ENCODE measurements around the gene SMARCA4.
"Not testable (repeated sequence)": the region's sequence is repeated elsewhere in the genome, so short reads cannot be mapped to it uniquely, and the experiment has no call there.

Gene SMARCA4

DNA sequence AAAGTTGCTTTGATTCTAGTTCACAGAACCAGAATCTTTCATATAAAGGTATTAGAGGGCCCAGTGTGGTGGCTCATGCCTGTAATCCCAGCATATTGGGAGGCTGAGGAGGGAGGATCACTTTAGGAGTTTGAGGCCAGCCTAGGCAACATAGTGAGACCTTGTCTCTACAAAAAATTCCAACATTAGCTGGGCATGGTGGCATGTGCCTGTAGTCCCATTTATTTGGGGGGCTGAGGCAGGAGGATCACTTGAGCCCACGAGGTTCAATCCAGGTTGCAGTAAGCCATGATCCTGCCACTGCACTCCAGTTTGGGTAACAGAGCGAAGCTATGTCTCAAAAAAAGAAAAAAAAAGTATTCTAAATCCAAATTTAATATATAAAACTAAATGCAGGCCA, 137.5 kb downstream of the SMARCA4 start:
- H3K4me3 ChIP-seq (ENCODE audit: low read depth, low read length): no peak overlapping the region
- DNase-seq (ENCODE audit: low read depth): no peak
- TF ChIP-seq, protein P1, sequence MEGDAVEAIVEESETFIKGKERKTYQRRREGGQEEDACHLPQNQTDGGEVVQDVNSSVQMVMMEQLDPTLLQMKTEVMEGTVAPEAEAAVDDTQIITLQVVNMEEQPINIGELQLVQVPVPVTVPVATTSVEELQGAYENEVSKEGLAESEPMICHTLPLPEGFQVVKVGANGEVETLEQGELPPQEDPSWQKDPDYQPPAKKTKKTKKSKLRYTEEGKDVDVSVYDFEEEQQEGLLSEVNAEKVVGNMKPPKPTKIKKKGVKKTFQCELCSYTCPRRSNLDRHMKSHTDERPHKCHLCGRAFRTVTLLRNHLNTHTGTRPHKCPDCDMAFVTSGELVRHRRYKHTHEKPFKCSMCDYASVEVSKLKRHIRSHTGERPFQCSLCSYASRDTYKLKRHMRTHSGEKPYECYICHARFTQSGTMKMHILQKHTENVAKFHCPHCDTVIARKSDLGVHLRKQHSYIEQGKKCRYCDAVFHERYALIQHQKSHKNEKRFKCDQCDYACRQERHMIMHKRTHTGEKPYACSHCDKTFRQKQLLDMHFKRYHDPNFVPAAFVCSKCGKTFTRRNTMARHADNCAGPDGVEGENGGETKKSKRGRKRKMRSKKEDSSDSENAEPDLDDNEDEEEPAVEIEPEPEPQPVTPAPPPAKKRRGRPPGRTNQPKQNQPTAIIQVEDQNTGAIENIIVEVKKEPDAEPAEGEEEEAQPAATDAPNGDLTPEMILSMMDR (conservative IDR thresholded peaks at IDR 0.05; ENCODE audit: low read depth, low read length): no peak

DNA sequence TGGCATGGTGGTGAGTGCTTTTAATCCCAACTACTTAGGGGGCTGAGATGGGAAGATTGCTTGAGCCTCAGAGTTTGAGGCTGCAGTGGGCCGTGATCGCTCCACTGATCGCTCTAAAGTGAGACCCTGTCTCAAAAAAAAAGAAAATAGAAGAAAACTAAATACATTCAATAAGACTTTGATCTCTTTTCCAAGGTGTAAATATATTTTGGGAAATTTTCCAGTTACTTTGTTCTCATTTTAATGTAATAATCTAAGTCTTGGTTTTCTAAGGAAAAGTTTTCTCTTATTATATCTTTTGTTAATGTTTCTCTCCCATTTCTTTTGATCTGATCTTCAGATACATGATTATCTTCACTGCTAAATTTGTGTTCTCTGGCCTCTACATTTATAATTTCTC, 138.0 kb downstream of the SMARCA4 start:
- no peak for DNase-seq (ENCODE audit: low read depth)
- no peak overlapping the region for H3K4me3 ChIP-seq (ENCODE audit: low read depth, low read length)
- TF ChIP-seq, protein P1 (conservative IDR thresholded peaks at IDR 0.05; ENCODE audit: low read depth, low read length): no peak

DNA sequence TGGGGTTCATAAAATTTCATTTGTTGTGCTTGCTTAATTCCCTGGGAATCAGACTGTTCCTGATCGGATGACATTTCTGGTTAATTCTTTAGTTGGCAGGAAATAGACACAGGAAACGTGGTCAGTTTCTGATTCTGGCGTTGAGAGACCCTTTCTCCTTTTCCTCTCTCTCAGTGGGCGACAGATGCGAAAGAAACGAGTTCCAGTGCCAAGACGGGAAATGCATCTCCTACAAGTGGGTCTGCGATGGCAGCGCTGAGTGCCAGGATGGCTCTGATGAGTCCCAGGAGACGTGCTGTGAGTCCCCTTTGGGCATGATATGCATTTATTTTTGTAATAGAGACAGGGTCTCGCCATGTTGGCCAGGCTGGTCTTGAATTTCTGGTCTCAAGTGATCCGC, 139.2 kb downstream of the SMARCA4 start:
- H3K4me3 ChIP-seq (ENCODE audit: low read depth, low read length): no peak overlapping the region
- TF ChIP-seq, protein P1 (conservative IDR thresholded peaks at IDR 0.05; ENCODE audit: low read depth, low read length): no peak
- no peak for DNase-seq (ENCODE audit: low read depth)

DNA sequence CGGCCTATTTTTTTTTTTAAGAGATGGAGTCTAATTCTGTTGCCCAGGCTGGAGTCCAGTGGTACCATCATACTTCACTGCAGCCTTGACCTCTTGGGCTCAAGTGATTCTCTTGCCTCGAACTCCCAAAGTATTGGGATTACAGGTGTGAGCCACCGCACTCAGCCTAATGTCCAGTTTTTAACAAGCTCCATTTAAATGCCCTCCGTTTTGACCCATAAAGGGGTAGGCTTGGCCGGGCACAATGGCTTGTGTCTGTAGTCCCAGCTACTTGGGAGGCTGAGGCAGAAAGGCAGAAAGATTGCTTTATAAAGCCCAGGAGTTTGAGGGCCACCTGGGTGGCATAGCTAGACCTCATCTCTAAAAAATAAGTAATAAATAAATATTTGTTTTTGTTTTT, 140.2 kb downstream of the SMARCA4 start:
- TF ChIP-seq, protein P1 (conservative IDR thresholded peaks at IDR 0.05; ENCODE audit: low read depth, low read length): no peak

DNA sequence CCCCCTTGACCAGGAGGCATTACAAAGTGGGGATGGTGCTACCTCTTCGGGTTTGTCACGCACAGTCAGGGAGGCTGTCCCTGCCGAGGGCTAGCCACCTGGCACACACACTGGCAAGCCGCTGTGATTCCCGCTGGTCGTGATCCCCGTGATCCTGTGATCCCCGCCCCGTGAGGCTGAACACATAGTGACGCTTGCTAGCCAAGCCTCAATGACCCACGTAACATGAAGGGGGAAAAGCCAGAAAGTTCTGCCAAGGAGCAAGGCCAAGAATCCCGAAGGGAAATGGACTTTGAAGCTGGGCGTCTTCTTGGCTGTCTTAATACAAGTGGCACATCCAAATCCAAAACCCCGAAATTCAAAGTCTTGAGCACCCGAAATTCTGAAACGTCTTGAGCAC, 142.1 kb downstream of the SMARCA4 start:
- no peak overlapping the region for H3K4me3 ChIP-seq (ENCODE audit: low read depth, low read length)

More for the DNA sequence above, 140.2 kb downstream of the SMARCA4 start:
- no peak overlapping the region for H3K4me3 ChIP-seq (ENCODE audit: low read depth, low read length)
- DNase-seq (ENCODE audit: low read depth): no peak

DNA sequence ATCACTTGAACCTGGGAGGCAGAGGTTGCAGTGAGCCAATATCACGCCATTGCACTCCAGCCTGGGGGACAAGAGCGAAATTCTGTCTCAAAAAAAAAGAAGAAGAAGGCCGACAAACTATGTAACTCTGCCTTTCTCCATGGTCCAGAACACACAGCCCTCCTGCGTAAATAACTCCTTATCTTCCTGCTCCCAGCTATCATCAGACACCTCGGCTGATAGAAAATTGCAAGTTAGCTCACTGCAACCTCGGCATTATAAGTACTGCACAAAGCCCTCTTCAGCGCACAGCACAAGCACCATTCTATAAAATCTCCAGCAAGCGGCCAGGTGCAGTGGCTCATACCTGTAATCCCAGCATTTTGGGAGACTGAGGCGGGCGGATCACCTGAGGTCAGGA, 142.8 kb downstream of the SMARCA4 start:
- not testable (repeated sequence) for DNase-seq (ENCODE audit: low read depth); H3K4me3 ChIP-seq (ENCODE audit: low read depth, low read length)

More for the DNA sequence above, 142.1 kb downstream of the SMARCA4 start:
- DNase-seq (ENCODE audit: low read depth): no peak
- TF ChIP-seq, protein P1 (conservative IDR thresholded peaks at IDR 0.05; ENCODE audit: low read depth, low read length): no peak

DNA sequence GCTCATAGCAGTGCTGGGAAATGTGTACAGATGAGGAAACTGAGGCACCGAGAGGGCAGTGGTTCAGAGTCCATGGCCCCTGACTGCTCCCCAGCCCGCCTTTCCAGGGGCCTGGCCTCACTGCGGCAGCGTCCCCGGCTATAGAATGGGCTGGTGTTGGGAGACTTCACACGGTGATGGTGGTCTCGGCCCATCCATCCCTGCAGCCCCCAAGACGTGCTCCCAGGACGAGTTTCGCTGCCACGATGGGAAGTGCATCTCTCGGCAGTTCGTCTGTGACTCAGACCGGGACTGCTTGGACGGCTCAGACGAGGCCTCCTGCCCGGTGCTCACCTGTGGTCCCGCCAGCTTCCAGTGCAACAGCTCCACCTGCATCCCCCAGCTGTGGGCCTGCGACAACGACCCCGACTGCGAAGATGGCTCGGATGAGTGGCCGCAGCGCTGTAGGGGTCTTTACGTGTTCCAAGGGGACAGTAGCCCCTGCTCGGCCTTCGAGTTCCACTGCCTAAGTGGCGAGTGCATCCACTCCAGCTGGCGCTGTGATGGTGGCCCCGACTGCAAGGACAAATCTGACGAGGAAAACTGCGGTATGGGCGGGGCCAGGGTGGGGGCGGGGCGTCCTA, 144.3 kb downstream of the SMARCA4 start:
- H3K4me3 ChIP-seq (ENCODE audit: low read depth, low read length): no peak overlapping the region
- DNase-seq (ENCODE audit: low read depth): no peak
- TF ChIP-seq, protein P1 (conservative IDR thresholded peaks at IDR 0.05; ENCODE audit: low read depth, low read length): no peak
